Peyer's patch (tissue), 4 donors: ENCODE data around the gene C5orf22.

Experiments
- CTCF ChIP-seq, 6 experiments: fragments of 450-650 bp in 4 of 6; fragments of 200-600 bp in 2 of 6; sonication (generic) in 1 of 6; IDR thresholded peaks; one replicate each; pipeline ENCODE4 v1.5.1; 2017 to 2019; ENCODE audit warnings: antibody characterized with exemption in 6 of 6, mild to moderate bottlenecking in 3 of 6, moderate library complexity in 1 of 6
- POLR2A ChIP-seq, 2 donors: fragments of 450-650 bp; IDR thresholded peaks; one replicate each; pipeline ENCODE4 v1.5.1; 2017; ENCODE audit warnings: antibody characterized with exemption in 2 of 2, mild to moderate bottlenecking in 2 of 2, moderate library complexity in 2 of 2

- peak in 5 of 6 experiments; percentile 9 to 69 (median 58) for TF ChIP-seq CTCF (IDR thresholded peaks at IDR 0.05)
- no peak for TF ChIP-seq POLR2A (IDR thresholded peaks at IDR 0.05)
Measured at GRCh38 chr5:31581498-31582099, 49.5 kb downstream of the C5orf22 start.
